ENCODE data around the gene SMTNL2. TPM values are rescaled to one million over a fixed set of nuclear protein-coding genes. Genes with fewer than 3 reads are reported as not detected.

SMTNL2 gene
- polyA plus RNA-seq, 1 of the 3 experiments (the other 2 are of a cell fraction), result not detected

- Histone ChIP-seq H3K79me2 (ENCODE audit: insufficient read depth) (no peaks in the 10 kb centered on the region), H3K36me3 (replicated peaks in 1 of 2; ENCODE audit: control insufficient read depth in 1 of 2, insufficient read depth in 2 of 2, low read length in 1 of 2) (no peaks in the 10 kb centered on the region), H3K9me3 (no peaks in the 10 kb centered on the region), H3K4me3 (ENCODE audit: low read depth in 2 of 2, low read length in 1 of 2) (no peak overlapping the region), H3K4me1 (ENCODE audit: control insufficient read depth in 1 of 2, insufficient read depth in 2 of 2, low read depth in 1 of 2, low read length in 1 of 2) (peaks cover 0 to 21% of the 10 kb centered on the region in 2 experiments; a peak in 1 of 4 replicates), H3K27me3 (ENCODE audit: insufficient read depth) (peaks cover 8% of the 10 kb centered on the region; the same call in 1 of the 2 replicates), H3K4me2 (no peak overlapping the region), H3K9me2 (no peaks in the 10 kb centered on the region), H3K9ac (no peak overlapping the region), H2AFZ (ENCODE audit: low read depth) (no peak overlapping the region), H4K20me1 (ENCODE audit: insufficient read depth) (no peaks in the 10 kb centered on the region), H3K27ac (ENCODE audit: low read depth in 2 of 2, low read length in 1 of 2) (no peak overlapping the region), H3F3A (replicated peaks; ENCODE audit: insufficient read depth) (no peaks in the 10 kb centered on the region)
- 78% methylated on average over 4 of the region's 4 CpGs for WGBS (ENCODE audit: low lambda C conversion rate)
- no peak for DNase-seq
- TF ChIP-seq TCF12 (IDR thresholded peaks at IDR 0.05) (no peak), USF2 (IDR thresholded peaks at IDR 0.05; ENCODE audit: borderline replicate concordance, low read depth, low read length) (no peak), SIN3A (IDR thresholded peaks at IDR 0.05; ENCODE audit: borderline replicate concordance, low read depth, low read length) (no peak), SMC3 (IDR thresholded peaks at IDR 0.05; ENCODE audit: low read depth, low read length) (no peak), USF1 (IDR thresholded peaks at IDR 0.05; ENCODE audit: borderline replicate concordance, low read depth) (no peak), FOXM1 (IDR thresholded peaks at IDR 0.05; ENCODE audit: low read depth) (no peak), GABPA (IDR thresholded peaks at IDR 0.05; ENCODE audit: low read depth) (no peak), RCOR1 (IDR thresholded peaks at IDR 0.05; ENCODE audit: low read length) (no peak)
- POLR2A ChIA-PET, result no interaction called here
- CTCF ChIA-PET, result interaction anchor here (0.9 to 6.1 kb wide), 6 partner anchors 9 to 34 kb away, joined by 3 to 39 read pairs (median 6); no protein-coding TSS in a partner anchor
Observed at GRCh38 chr17:4601326-4601725, 17.0 kb downstream of the SMTNL2 start.

GRCh38 chr17:4602041-4602440, 17.7 kb downstream of the SMTNL2 start:
- ChIA-PET POLR2A (no interaction called here), CTCF (interaction anchor here (0.6 to 6.1 kb wide), 5 partner anchors 8 to 287 kb away, joined by 3 to 39 read pairs (median 4); no protein-coding TSS in a partner anchor)
- H3K4me2 ChIP-seq, result no peak overlapping the region
- H3K27ac ChIP-seq (ENCODE audit: low read depth in 2 of 2, low read length in 1 of 2), result no peak overlapping the region
- peaks cover 7% of the 10 kb centered on the region; the same call in 1 of the 2 replicates for H3K27me3 ChIP-seq (ENCODE audit: insufficient read depth)
- peaks cover 0 to 21% of the 10 kb centered on the region in 2 experiments; a peak in 1 of 4 replicates for H3K4me1 ChIP-seq (ENCODE audit: control insufficient read depth in 1 of 2, insufficient read depth in 2 of 2, low read depth in 1 of 2, low read length in 1 of 2)
- no peak overlapping the region for H3K4me3 ChIP-seq (ENCODE audit: low read depth in 2 of 2, low read length in 1 of 2)
- H2AFZ ChIP-seq (ENCODE audit: low read depth), result no peak overlapping the region
- no peak overlapping the region for H3K9ac ChIP-seq
- H4K20me1 ChIP-seq (ENCODE audit: insufficient read depth), result no peaks in the 10 kb centered on the region
- WGBS (ENCODE audit: low lambda C conversion rate), result 71% methylated on average over 5 of the region's 5 CpGs
- H3F3A ChIP-seq (replicated peaks; ENCODE audit: insufficient read depth), result no peaks in the 10 kb centered on the region
- H3K9me3 ChIP-seq, result no peaks in the 10 kb centered on the region
- H3K9me2 ChIP-seq, result no peaks in the 10 kb centered on the region
- no peaks in the 10 kb centered on the region for H3K36me3 ChIP-seq (replicated peaks in 1 of 2; ENCODE audit: control insufficient read depth in 1 of 2, insufficient read depth in 2 of 2, low read length in 1 of 2)
- no peak for DNase-seq
- H3K79me2 ChIP-seq (ENCODE audit: insufficient read depth), result no peaks in the 10 kb centered on the region
- TF ChIP-seq YY1 (IDR thresholded peaks at IDR 0.05; ENCODE audit: low read depth) (no peak), GABPA (IDR thresholded peaks at IDR 0.05; ENCODE audit: low read depth) (no peak), MEF2A (IDR thresholded peaks at IDR 0.05; ENCODE audit: borderline replicate concordance, low read depth) (no peak), NRF1 (IDR thresholded peaks at IDR 0.05; ENCODE audit: low read depth, low read length) (no peak), FOXJ3 (CRISPR knock-in tag; IDR thresholded peaks at IDR 0.05) (no peak), CTCF (IDR thresholded peaks at IDR 0.05) (no peak), TEAD4 (IDR thresholded peaks at IDR 0.05; ENCODE audit: borderline replicate concordance, insufficient read depth) (no peak), GATA2 (CRISPR knock-in tag; IDR thresholded peaks at IDR 0.05) (no peak), ZBTB33 (IDR thresholded peaks at IDR 0.05; ENCODE audit: borderline replicate concordance, low read depth) (no peak), JUND (IDR thresholded peaks at IDR 0.05) (no peak), PBX3 (IDR thresholded peaks at IDR 0.05) (no peak), POLR2AphosphoS5 (IDR thresholded peaks at IDR 0.05; ENCODE audit: low read depth, low read length) (no peak), FOXM1 (IDR thresholded peaks at IDR 0.05; ENCODE audit: low read depth) (no peak), SMC3 (IDR thresholded peaks at IDR 0.05; ENCODE audit: low read depth, low read length) (no peak), RFX5 (IDR thresholded peaks at IDR 0.05; ENCODE audit: low read length) (no peak), EP300 (IDR thresholded peaks at IDR 0.05; ENCODE audit: borderline replicate concordance in 1 of 2, low read depth in 1 of 2, low read length in 1 of 2) (no peak)
- TF ChIP-seq, protein P1, sequence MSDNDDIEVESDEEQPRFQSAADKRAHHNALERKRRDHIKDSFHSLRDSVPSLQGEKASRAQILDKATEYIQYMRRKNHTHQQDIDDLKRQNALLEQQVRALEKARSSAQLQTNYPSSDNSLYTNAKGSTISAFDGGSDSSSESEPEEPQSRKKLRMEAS (IDR thresholded peaks at IDR 0.05; ENCODE audit: low read depth), result no peak

Measured in SK-N-SH (cell line).